PC-3 (cell line): ENCODE results near the gene PLEKHA5. TPM values are rescaled to one million over a fixed set of nuclear protein-coding genes. Genes with fewer than 3 reads are reported as not detected.

Experiments
- ATAC-seq: fragments of 200-7000 bp; cut with Tn5 transposase; 2 replicates; pipeline ENCODE4 v1.9.1; 2020; ENCODE audit warnings: mild to moderate bottlenecking, moderate library complexity
- BruUV-seq: library from RNA; stranded (reverse); fragments of 400-500 nt; replicated peaks from 2 replicates; lab custom pipeline; 2021; lab: Mats Ljungman, UMichigan
- CTCF ChIA-PET: fragments of 300-600 bp; sonication (Branson Sonifier 250); formaldehyde crosslinking; loops from one replicate; lab custom pipeline; 2022; ENCODE audit warnings: antibody characterized with exemption; lab: Charles Lee
- POLR2A ChIA-PET: fragments of 300-600 bp; sonication (Branson Sonifier 250); formaldehyde crosslinking; loops from one replicate; lab custom pipeline; 2022; ENCODE audit warnings: antibody characterized with exemption; ENCODE audit not compliant: unreplicated experiment; lab: Charles Lee
- DNase-seq: peaks from one replicate; pipeline ENCODE4 v3.0.0-alpha.2; 2015
- H2AFZ ChIP-seq: fragments of 300-600 bp; sonication (generic); 2 replicates; pipeline ENCODE4 v1.6.0; 2016; ENCODE audit warnings: antibody characterized with exemption, low read length
- H3F3A ChIP-seq: fragments of 300-600 bp; sonication (generic); one replicate; pipeline ENCODE4 v1.6.0; 2017; ENCODE audit warnings: antibody characterized with exemption, low read length, control low read depth, mild to moderate bottlenecking; ENCODE audit not compliant: unreplicated experiment
- H3K27ac ChIP-seq: fragments of 300-600 bp; sonication (generic); 2 replicates; pipeline ENCODE4 v1.5.1; 2016; ENCODE audit warnings: mild to moderate bottlenecking, low read length
- H3K27me3 ChIP-seq: fragments of 300-600 bp; sonication (generic); 2 replicates; pipeline ENCODE4 v1.6.1; 2016; ENCODE audit warnings: low read length, mixed read lengths
- H3K36me3 ChIP-seq: fragments of 300-600 bp; sonication (generic); 2 replicates; pipeline ENCODE4 v1.6.1; 2016; ENCODE audit warnings: low read depth, mixed run types, low read length, mixed read lengths
- H3K4me1 ChIP-seq: fragments of 300-600 bp; sonication (generic); 2 replicates; pipeline ENCODE4 v1.5.1; 2016; ENCODE audit warnings: low read length; ENCODE audit not compliant: insufficient read depth
- H3K4me2 ChIP-seq: fragments of 300-600 bp; sonication (generic); 2 replicates; pipeline ENCODE4 v1.6.0; 2016; ENCODE audit warnings: low read length
- H3K4me3 ChIP-seq: fragments of 300-600 bp; sonication (generic); 2 replicates; pipeline ENCODE4 v1.5.1; 2016; ENCODE audit warnings: mild to moderate bottlenecking, low read length, mixed read lengths
- H3K79me2 ChIP-seq: fragments of 300-600 bp; sonication (generic); 2 replicates; pipeline ENCODE4 v1.6.1; 2017; ENCODE audit warnings: low read length, mixed read lengths
- H3K9ac ChIP-seq: fragments of 300-600 bp; sonication (generic); 2 replicates; pipeline ENCODE4 v1.6.0; 2016; ENCODE audit warnings: mild to moderate bottlenecking, low read length
- H3K9me2 ChIP-seq: fragments of 300-600 bp; sonication (generic); replicated peaks from 2 replicates; pipeline ENCODE4 v1.6.1; 2016; ENCODE audit warnings: mixed run types, low read length, mixed read lengths
- H3K9me3 ChIP-seq: fragments of 300-600 bp; sonication (generic); 2 replicates; pipeline ENCODE4 v1.6.1; 2016; ENCODE audit warnings: low read length, mixed read lengths
- H4K20me1 ChIP-seq: fragments of 300-600 bp; sonication (generic); 2 replicates; pipeline ENCODE4 v1.6.1; 2016; ENCODE audit warnings: low read length, mixed read lengths
- CTCF ChIP-seq: fragments of 300-600 bp; sonication (generic); conservative IDR thresholded peaks from 2 replicates; pipeline ENCODE4 v1.5.1; 2017; ENCODE audit warnings: antibody characterized with exemption, low read depth, mild to moderate bottlenecking, low read length
- EZH2 ChIP-seq: fragments of 300-600 bp; sonication (generic); IDR thresholded peaks from one replicate; pipeline ENCODE4 v1.6.1; 2017; ENCODE audit warnings: antibody characterized with exemption, mild to moderate bottlenecking, low read length; ENCODE audit not compliant: unreplicated experiment
- EZH2phosphoT487 ChIP-seq: fragments of 300-600 bp; sonication (generic); IDR thresholded peaks from 2 replicates; pipeline ENCODE4 v1.6.1; 2018; ENCODE audit warnings: mild to moderate bottlenecking, antibody characterized with exemption, low read length, borderline replicate concordance
- intact Hi-C: fragments of 100-400 bp; cut with micrococcal nuclease; formaldehyde crosslinking; loops from 2 replicates; pipeline ENCODE4 v1.9.0; 2023
- total RNA-seq: library from RNA; depleted of rRNA; stranded (reverse); fragments of >200 nt; gene quantifications from 2 replicates; pipeline ENCODE4 v1.2.3, GENCODE V29; 2014

The PLEKHA5 gene
- total RNA-seq, 1 experiment from 2014 or later, result 16.7 TPM

- Histone ChIP-seq H3K4me3 (no peak overlapping the region), H3K27me3 (no peaks in the 10 kb centered on the region), H4K20me1 (no peaks in the 10 kb centered on the region), H3K9ac (no peak overlapping the region), H2AFZ (no peak overlapping the region), H3K36me3 (no peaks in the 10 kb centered on the region; the same call in 1 of the 2 replicates), H3K4me2 (no peak overlapping the region), H3K79me2 (peaks cover 18% of the 10 kb centered on the region; the same call in 1 of the 2 replicates), H3K4me1 (no peaks in the 10 kb centered on the region), H3F3A (no peaks in the 10 kb centered on the region), H3K9me2 (no peaks in the 10 kb centered on the region), H3K9me3 (no peaks in the 10 kb centered on the region), H3K27ac (no peak overlapping the region)
- intact Hi-C loops, result no loop called here
- ATAC-seq (no peak), DNase-seq (no peak)
- no peak for TF ChIP-seq EZH2phosphoT487
- no peak for TF ChIP-seq CTCF
- TF ChIP-seq EZH2, result no peak
- BruUV-seq, result no TSS peak
- CTCF ChIA-PET, result no interaction called here
- POLR2A ChIA-PET, result no interaction called here
These were observed 25.2 kb downstream of the PLEKHA5 start for GRCh38 chr12:19154686-19155085.

- no peak for ATAC-seq
- Histone ChIP-seq H3K9ac (no peak overlapping the region), H2AFZ (no peak overlapping the region), H4K20me1 (no peaks in the 10 kb centered on the region), H3K27me3 (no peaks in the 10 kb centered on the region), H3F3A (no peaks in the 10 kb centered on the region), H3K27ac (no peak overlapping the region), H3K4me2 (no peak overlapping the region), H3K9me2 (no peaks in the 10 kb centered on the region), H3K79me2 (peaks cover 12% of the 10 kb centered on the region; the same call in 1 of the 2 replicates), H3K4me1 (no peaks in the 10 kb centered on the region), H3K9me3 (no peaks in the 10 kb centered on the region), H3K4me3 (no peak overlapping the region), H3K36me3 (no peaks in the 10 kb centered on the region; the same call in 1 of the 2 replicates)
- DNase-seq, result no peak
- CTCF ChIA-PET, result no interaction called here
- TF ChIP-seq EZH2phosphoT487 (no peak), EZH2 (no peak), CTCF (no peak)
- BruUV-seq, result no TSS peak
- intact Hi-C loops, result no loop called here
- POLR2A ChIA-PET, result no interaction called here
These were observed 26.6 kb downstream of the PLEKHA5 start for GRCh38 chr12:19155981-19156734.

- Histone ChIP-seq H3K9me3 (no peaks in the 10 kb centered on the region), H3K27me3 (no peaks in the 10 kb centered on the region), H3F3A (no peaks in the 10 kb centered on the region), H3K9ac (no peak overlapping the region), H3K4me3 (no peak overlapping the region), H3K79me2 (no peaks in the 10 kb centered on the region; the same call in 1 of the 2 replicates), H3K27ac (no peak overlapping the region), H3K4me2 (no peak overlapping the region), H3K36me3 (no peaks in the 10 kb centered on the region), H2AFZ (no peak overlapping the region), H4K20me1 (no peaks in the 10 kb centered on the region), H3K9me2 (no peaks in the 10 kb centered on the region), H3K4me1 (no peaks in the 10 kb centered on the region)
- DNase-seq (no peak), ATAC-seq (no peak)
- TF ChIP-seq EZH2 (no peak), EZH2phosphoT487 (no peak), CTCF (no peak)
- POLR2A ChIA-PET, result no interaction called here
- BruUV-seq, result no TSS peak
- intact Hi-C loops, result no loop called here
- CTCF ChIA-PET, result no interaction called here
These were observed 29.4 kb downstream of the PLEKHA5 start for GRCh38 chr12:19158923-19159322.
